HG03064 (cell line): ENCODE data around the gene ANKRD44.
A peak's percentile ranks its signal among the peaks of the same experiment; 100 is the strongest.

ENCODE experiments used
- ATAC-seq: cut with Tn5 transposase; IDR thresholded peaks from one replicate; pipeline ENCODE4 v1.9.1; 2021; ENCODE audit warnings: low read depth; ENCODE audit not compliant: unreplicated experiment

ANKRD44 gene

GRCh38 chr2:196970099-196970498 lies 340.5 kb downstream of the ANKRD44 start:
- ATAC-seq = no peak

GRCh38 chr2:196968516-196968915 lies 342.1 kb downstream of the ANKRD44 start:
- ATAC-seq = no peak

GRCh38 chr2:196967775-196968174 lies 342.8 kb downstream of the ANKRD44 start:
- no peak for ATAC-seq

GRCh38 chr2:196967116-196967515 lies 343.5 kb downstream of the ANKRD44 start:
- ATAC-seq = no peak

GRCh38 chr2:196966061-196966460 lies 344.5 kb downstream of the ANKRD44 start:
- no peak for ATAC-seq

GRCh38 chr2:196965651-196966050 lies 344.9 kb downstream of the ANKRD44 start:
- no peak for ATAC-seq

- ATAC-seq = no peak
These were observed 346.6 kb downstream of the ANKRD44 start for GRCh38 chr2:196963961-196964360.

GRCh38 chr2:196963043-196963442 lies 347.5 kb downstream of the ANKRD44 start:
- ATAC-seq = no peak

GRCh38 chr2:196962325-196962724 lies 348.3 kb downstream of the ANKRD44 start:
- ATAC-seq = no peak

GRCh38 chr2:196961889-196962288 lies 348.7 kb downstream of the ANKRD44 start:
- ATAC-seq = peak; percentile 99

GRCh38 chr2:196959734-196960338 lies 350.7 kb downstream of the ANKRD44 start:
- no peak for ATAC-seq

GRCh38 chr2:196959281-196959680 lies 351.3 kb downstream of the ANKRD44 start:
- no peak for ATAC-seq

- ATAC-seq = no peak
These were observed 352.6 kb downstream of the ANKRD44 start for GRCh38 chr2:196957881-196958525.

GRCh38 chr2:196957442-196957841 lies 353.1 kb downstream of the ANKRD44 start:
- no peak for ATAC-seq

GRCh38 chr2:196956069-196956468 lies 354.5 kb downstream of the ANKRD44 start:
- no peak for ATAC-seq

- no peak for ATAC-seq
These were observed 355.5 kb downstream of the ANKRD44 start for GRCh38 chr2:196955036-196955435.

- ATAC-seq = no peak
These were observed 356.6 kb downstream of the ANKRD44 start for GRCh38 chr2:196954001-196954400.

- no peak for ATAC-seq
These were observed 357.6 kb downstream of the ANKRD44 start for GRCh38 chr2:196952936-196953335.

- ATAC-seq = no peak
These were observed 358.6 kb downstream of the ANKRD44 start for GRCh38 chr2:196951973-196952372.

- no peak for ATAC-seq
These were observed 361.5 kb downstream of the ANKRD44 start for GRCh38 chr2:196949116-196949515.

- peak; percentile 88 for ATAC-seq
These were observed 366.0 kb downstream of the ANKRD44 start for GRCh38 chr2:196944570-196944969.

- no peak for ATAC-seq
These were observed 369.0 kb downstream of the ANKRD44 start for GRCh38 chr2:196941398-196942078.
